Tibial artery (tissue), 4 donors: ENCODE measurements around the gene ADAM12.

Experiments used
- DNase-seq, 2 donors: peaks; one replicate each; pipeline ENCODE4 v3.0.0-alpha.2; 2019
- H3K27ac ChIP-seq, 2 donors: fragments of 200-600 bp; sonication (generic) in 1 of 2; 1 replicate in 1 of 2; 2 replicates in 1 of 2; pipeline ENCODE4 v1.5.1; 2018 to 2019; ENCODE audit warnings: mild to moderate bottlenecking in 1 of 2
- H3K27me3 ChIP-seq, 2 donors: fragments of 200-600 bp; sonication (generic) in 1 of 2; one replicate each; pipeline versions ENCODE4 v1.5.1 to v1.6.0; 2016 to 2019
- H3K36me3 ChIP-seq, 3 donors: fragments of 200-600 bp; sonication (generic) in 2 of 3; one replicate each; pipeline ENCODE4 v1.5.1; 2016 to 2019; ENCODE audit warnings: mild to moderate bottlenecking in 2 of 3
- H3K4me1 ChIP-seq, 4 donors: fragments of 200-600 bp; sonication (generic) in 2 of 4; 1 replicate in 3 of 4; 2 replicates in 1 of 4; pipeline ENCODE4 v1.5.1; 2016 to 2019
- H3K4me3 ChIP-seq, 2 donors: fragments of 200-600 bp; sonication (generic) in 1 of 2; 1 replicate in 1 of 2; 2 replicates in 1 of 2; pipeline ENCODE4 v1.5.1; 2018 to 2019; ENCODE audit warnings: mild to moderate bottlenecking in 2 of 2
- H3K9me3 ChIP-seq, 3 donors: fragments of 200-600 bp; sonication (generic) in 1 of 3; one replicate each; pipeline ENCODE4 v1.5.1; 2016 to 2019
- intact Hi-C: fragments of 100-400 bp; cut with DNase I; formaldehyde crosslinking; loops from one replicate; pipeline ENCODE4 v1.15.0; 2023; ENCODE audit warnings: low total_unique reads
- TF ChIP-seq, protein P1 (sequence below), 2 experiments: fragments of 200-600 bp in 1 of 2; fragments of 450-650 bp in 1 of 2; IDR thresholded peaks; one replicate each; pipeline ENCODE4 v1.5.1; 2017 to 2019; ENCODE audit warnings: antibody characterized with exemption in 2 of 2, mild to moderate bottlenecking in 1 of 2, moderate library complexity in 1 of 2

ADAM12 gene

DNA sequence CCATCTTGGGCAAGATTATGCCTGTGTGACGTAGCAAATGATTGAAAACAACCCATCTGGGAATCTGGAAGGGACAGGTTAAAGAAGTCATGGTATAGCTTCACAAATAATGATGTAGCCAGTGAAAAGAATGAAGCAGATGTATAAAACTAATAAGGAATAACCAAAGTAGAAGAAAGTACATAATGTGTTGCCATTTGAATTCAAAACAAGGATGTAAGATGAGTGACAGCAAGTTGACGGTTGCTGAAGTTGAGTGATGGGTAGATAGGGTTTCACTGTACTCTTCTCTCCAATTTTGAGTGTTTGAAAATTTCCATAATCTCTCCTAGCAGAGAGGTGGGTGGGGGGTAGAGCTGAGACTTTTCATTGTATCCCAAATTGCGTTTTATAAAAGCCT, 358.3 kb downstream of the ADAM12 start:
- H3K4me1 ChIP-seq, result no peaks in the 10 kb centered on the region
- no peak overlapping the region for H3K27ac ChIP-seq
- intact Hi-C loops, result no loop called here
- no peaks in the 10 kb centered on the region for H3K27me3 ChIP-seq
- no peak overlapping the region for H3K4me3 ChIP-seq
- TF ChIP-seq, protein P1, sequence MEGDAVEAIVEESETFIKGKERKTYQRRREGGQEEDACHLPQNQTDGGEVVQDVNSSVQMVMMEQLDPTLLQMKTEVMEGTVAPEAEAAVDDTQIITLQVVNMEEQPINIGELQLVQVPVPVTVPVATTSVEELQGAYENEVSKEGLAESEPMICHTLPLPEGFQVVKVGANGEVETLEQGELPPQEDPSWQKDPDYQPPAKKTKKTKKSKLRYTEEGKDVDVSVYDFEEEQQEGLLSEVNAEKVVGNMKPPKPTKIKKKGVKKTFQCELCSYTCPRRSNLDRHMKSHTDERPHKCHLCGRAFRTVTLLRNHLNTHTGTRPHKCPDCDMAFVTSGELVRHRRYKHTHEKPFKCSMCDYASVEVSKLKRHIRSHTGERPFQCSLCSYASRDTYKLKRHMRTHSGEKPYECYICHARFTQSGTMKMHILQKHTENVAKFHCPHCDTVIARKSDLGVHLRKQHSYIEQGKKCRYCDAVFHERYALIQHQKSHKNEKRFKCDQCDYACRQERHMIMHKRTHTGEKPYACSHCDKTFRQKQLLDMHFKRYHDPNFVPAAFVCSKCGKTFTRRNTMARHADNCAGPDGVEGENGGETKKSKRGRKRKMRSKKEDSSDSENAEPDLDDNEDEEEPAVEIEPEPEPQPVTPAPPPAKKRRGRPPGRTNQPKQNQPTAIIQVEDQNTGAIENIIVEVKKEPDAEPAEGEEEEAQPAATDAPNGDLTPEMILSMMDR (IDR thresholded peaks at IDR 0.05), result no peak
- H3K9me3 ChIP-seq, result peaks cover 0 to 16% (median 6%) of the 10 kb centered on the region in 3 donors
- DNase-seq, result no peak
- no peaks in the 10 kb centered on the region for H3K36me3 ChIP-seq

DNA sequence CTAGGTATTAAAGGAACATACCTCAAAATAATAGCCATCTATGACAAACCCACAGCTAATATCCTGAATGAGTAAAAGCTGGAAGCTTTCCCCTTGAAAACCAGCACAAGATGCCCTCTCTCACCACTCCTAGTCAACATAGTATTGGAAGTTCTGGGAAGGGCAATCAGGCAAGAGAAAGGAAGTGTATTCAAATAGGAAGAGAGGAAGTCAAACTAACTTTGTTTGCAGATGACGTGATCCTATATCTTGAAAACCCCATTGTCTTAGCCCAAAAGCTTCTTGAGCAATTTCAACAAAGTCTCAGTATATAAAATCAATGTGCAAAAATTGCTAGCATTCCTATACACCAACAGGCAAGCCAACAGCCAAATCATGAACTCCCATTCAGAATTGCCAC, 360.6 kb downstream of the ADAM12 start:
- H3K36me3 ChIP-seq, result no peaks in the 10 kb centered on the region
- H3K9me3 ChIP-seq, result peaks cover 0 to 10% (median 6%) of the 10 kb centered on the region in 3 donors
- intact Hi-C loops, result no loop called here
- no peaks in the 10 kb centered on the region for H3K4me1 ChIP-seq
- H3K27ac ChIP-seq, result no peak overlapping the region
- H3K4me3 ChIP-seq, result no peak overlapping the region
- TF ChIP-seq, protein P1 (IDR thresholded peaks at IDR 0.05), result no peak
- no peaks in the 10 kb centered on the region for H3K27me3 ChIP-seq
- DNase-seq, result no peak

DNA sequence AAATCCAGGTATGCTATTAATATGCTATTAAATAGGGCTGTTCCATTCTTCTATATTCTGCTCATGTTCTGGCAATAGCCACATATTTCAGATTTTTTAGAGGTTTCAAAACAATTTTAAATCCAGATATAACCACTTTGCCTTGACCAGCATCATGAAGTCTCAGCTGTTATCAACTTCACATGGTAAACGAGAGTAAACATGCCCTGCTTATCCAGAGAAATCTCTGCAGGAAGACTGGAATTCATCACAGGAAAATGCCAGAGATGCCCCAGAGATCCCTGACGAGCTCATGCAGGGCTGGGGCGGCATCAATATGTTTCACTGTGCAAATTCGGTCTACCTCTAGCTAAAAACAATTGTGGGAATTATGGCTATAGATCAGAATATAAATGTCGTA, 365.4 kb downstream of the ADAM12 start:
- intact Hi-C loops, result no loop called here
- peaks cover 0 to 4% (median 0%) of the 10 kb centered on the region in 3 donors for H3K36me3 ChIP-seq
- no peaks in the 10 kb centered on the region for H3K9me3 ChIP-seq
- no peak overlapping the region for H3K4me3 ChIP-seq
- no peaks in the 10 kb centered on the region for H3K4me1 ChIP-seq
- no peaks in the 10 kb centered on the region for H3K27me3 ChIP-seq
- H3K27ac ChIP-seq, result no peak overlapping the region
- TF ChIP-seq, protein P1 (IDR thresholded peaks at IDR 0.05), result no peak
- DNase-seq, result no peak

DNA sequence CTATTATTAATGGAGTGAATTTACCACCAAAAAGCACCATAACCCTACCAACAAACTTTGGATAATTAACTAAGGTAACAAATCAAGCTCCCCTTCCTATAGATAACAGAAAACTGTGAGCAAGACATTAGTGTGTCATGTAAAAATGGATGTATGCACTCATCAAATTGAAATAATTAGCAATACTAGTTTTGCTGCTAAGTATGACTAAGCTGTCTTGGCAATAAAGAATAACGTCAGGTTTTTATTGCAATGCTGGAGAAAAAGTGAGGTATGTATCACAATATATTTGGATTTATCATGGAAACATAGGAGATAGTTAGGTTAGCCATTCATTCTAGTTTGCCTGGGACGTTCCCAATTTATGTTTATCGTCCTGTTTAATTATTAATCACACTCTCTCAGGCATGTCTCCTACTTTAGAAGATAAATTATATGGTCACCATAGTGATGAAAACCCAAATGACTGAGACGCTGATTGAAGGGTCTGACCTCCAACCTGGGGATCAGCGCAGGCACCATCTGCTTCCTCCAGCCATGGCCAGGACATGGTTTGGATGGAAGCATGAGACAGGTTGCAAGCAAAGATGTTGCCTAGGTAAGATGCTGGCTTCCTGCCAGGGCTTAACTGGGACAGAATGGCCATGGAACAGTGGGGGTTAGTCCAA, 366.3 kb downstream of the ADAM12 start:
- Histone ChIP-seq H3K9me3 (no peaks in the 10 kb centered on the region), H3K36me3 (peaks cover 0 to 4% (median 0%) of the 10 kb centered on the region in 3 donors), H3K27me3 (no peaks in the 10 kb centered on the region), H3K27ac (no peak overlapping the region), H3K4me3 (no peak overlapping the region), H3K4me1 (no peaks in the 10 kb centered on the region)
- TF ChIP-seq, protein P1 (IDR thresholded peaks at IDR 0.05), result no peak
- no peak for DNase-seq
- intact Hi-C loops, result no loop called here

DNA sequence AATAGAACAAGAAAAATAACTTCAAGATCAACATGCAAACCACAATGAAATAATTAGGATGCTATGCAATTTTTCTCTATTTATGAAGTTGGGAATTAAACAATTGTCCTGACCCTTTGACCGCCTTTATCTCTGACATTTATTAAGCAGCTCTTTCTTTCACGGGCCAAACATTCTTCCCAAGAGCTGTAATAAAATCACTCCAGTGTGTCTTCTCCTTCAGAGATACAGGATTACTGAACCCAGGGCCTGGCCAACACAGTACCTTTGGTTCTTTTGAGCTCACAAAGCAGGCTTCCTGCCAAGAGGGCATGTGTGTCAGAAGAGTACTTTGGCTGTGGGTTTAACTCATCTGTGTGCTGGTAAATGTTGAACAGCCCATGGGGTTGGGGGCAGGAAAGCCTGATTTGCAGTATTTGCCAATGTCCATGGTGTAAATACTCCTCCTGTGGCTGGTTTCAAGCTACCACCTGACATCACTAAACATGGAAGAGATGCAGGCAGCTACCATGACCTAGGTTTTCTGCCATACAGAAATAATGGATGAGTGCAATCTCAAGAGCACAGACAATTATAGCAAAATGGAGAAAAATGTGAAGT, 370.2 kb downstream of the ADAM12 start:
- no peaks in the 10 kb centered on the region for H3K27me3 ChIP-seq
- TF ChIP-seq, protein P1 (IDR thresholded peaks at IDR 0.05), result no peak
- H3K27ac ChIP-seq, result no peak overlapping the region
- no peaks in the 10 kb centered on the region for H3K9me3 ChIP-seq
- intact Hi-C loops, result no loop called here
- no peaks in the 10 kb centered on the region for H3K4me1 ChIP-seq
- H3K4me3 ChIP-seq, result no peak overlapping the region
- DNase-seq, result no peak
- H3K36me3 ChIP-seq, result peaks cover 0 to 4% (median 0%) of the 10 kb centered on the region in 3 donors
